ENCODE results near the gene SLC13A3. TPM values are rescaled to one million over a fixed set of nuclear protein-coding genes. Genes with fewer than 3 reads are reported as not detected.

Gene SLC13A3
- total and polyA plus RNA-seq, 2 of the 4 experiments (the other 2 are of a cell fraction): 2.5 to 4.2 TPM

DNA sequence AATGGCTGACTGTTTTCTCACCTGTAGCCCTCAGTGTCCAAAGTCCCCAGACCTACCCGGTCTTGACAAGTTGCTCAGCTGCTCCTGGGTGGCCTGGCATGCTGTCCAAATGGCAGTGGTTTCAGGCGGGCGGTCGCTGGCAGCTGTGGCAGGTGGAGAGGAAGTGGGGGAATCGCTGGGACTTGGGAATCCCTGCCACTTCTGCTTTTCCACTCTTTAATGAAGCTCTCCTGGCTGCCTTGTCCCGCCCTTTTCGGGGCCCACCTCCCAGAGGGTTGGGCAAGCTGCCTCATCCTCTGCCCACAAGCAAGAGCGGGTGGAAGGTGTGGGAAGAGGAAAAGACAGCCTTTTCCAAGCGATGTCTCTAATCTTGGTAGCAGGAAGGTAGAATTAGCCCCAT, 100.8 kb downstream of the SLC13A3 start, which contains the start of gene OCSTAMP:
OCSTAMP (minus strand) TSS at position 194 of the 400 bp plus-strand sequence; CDS start at position 100, 94 bp downstream.
- dilution Hi-C loops (cut with HindIII; ENCODE audit: low sequenced_read_pairs, unreplicated experiment): no loop called here

More for the DNA sequence above, 100.8 kb downstream of the SLC13A3 start, which contains the start of gene OCSTAMP:
- H3K56ac ChIP-seq (ENCODE audit: extremely low read depth, insufficient read depth, low read length): no peak within 1 kb of the TSS
- H3K4ac ChIP-seq (ENCODE audit: low read depth, low read length): no peak within 1 kb of the TSS
- H2BK5ac ChIP-seq (ENCODE audit: low read depth, low read length, poor library complexity, severe bottlenecking): no peak within 1 kb of the TSS
- H3K4me1 ChIP-seq (ENCODE audit: control insufficient read depth, insufficient read depth, low read length): no peaks in the 10 kb centered on the region
- no peak within 1 kb of the TSS for H4K5ac ChIP-seq (ENCODE audit: low read depth, low read length)
- no peak within 1 kb of the TSS for H2AK5ac ChIP-seq (ENCODE audit: low read depth, low read length)
- no peak within 1 kb of the TSS for H3K4me2 ChIP-seq (ENCODE audit: low read depth, low read length)
- no peak within 1 kb of the TSS for H2BK15ac ChIP-seq (ENCODE audit: low read depth, low read length)
- TF ChIP-seq, protein P1, sequence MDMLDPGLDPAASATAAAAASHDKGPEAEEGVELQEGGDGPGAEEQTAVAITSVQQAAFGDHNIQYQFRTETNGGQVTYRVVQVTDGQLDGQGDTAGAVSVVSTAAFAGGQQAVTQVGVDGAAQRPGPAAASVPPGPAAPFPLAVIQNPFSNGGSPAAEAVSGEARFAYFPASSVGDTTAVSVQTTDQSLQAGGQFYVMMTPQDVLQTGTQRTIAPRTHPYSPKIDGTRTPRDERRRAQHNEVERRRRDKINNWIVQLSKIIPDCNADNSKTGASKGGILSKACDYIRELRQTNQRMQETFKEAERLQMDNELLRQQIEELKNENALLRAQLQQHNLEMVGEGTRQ (IDR thresholded peaks at IDR 0.05; ENCODE audit: low read depth, low read length): no peak
- TF ChIP-seq MXI1 (IDR thresholded peaks at IDR 0.05; ENCODE audit: borderline replicate concordance, low read depth, low read length) (no peak), NFE2L2 (IDR thresholded peaks at IDR 0.05; ENCODE audit: low read depth, low read length) (no peak)
- H3K27me3 ChIP-seq (ENCODE audit: control insufficient read depth, insufficient read depth, low read length): peaks cover 4% of the 10 kb centered on the region
- H4K91ac ChIP-seq (ENCODE audit: insufficient read depth, low read depth, low read length): no peak within 1 kb of the TSS
- POLR2A ChIA-PET (ENCODE audit: unreplicated experiment): no interaction called here
- H3K9me3 ChIP-seq (ENCODE audit: control insufficient read depth, insufficient read depth, low read length): no peaks in the 10 kb centered on the region
- H2AFZ ChIP-seq (replicated peaks; ENCODE audit: low read length, poor library complexity): no peak within 1 kb of the TSS
- CTCF ChIA-PET: interaction anchor here (1.4 kb wide), 1 partner anchor 12 kb away, joined by 3 read pairs; no protein-coding TSS in a partner anchor
- intact Hi-C loops (cut with micrococcal nuclease): no loop called here
- no peaks in the 10 kb centered on the region for H3K79me1 ChIP-seq (ENCODE audit: low read depth in 1 of 2, low read length in 2 of 2)
- no peaks in the 10 kb centered on the region for H3K36me3 ChIP-seq (ENCODE audit: control insufficient read depth, insufficient read depth, low read length)
- H3K27ac ChIP-seq (ENCODE audit: insufficient read depth, low read length): no peak within 1 kb of the TSS
- no peak within 1 kb of the TSS for H3K14ac ChIP-seq (replicated peaks; ENCODE audit: low read depth, low read length)
- in situ Hi-C loops (cut with MboI; ENCODE audit: low sequenced_read_pairs): no loop called here
- H3K18ac ChIP-seq (ENCODE audit: low read depth, low read length): no peak within 1 kb of the TSS
- H4K20me1 ChIP-seq (ENCODE audit: insufficient read depth, low read length): no peaks in the 10 kb centered on the region
- no peak within 1 kb of the TSS for H4K8ac ChIP-seq (ENCODE audit: low read depth in 2 of 2, low read length in 2 of 2)
- H3K4me3 ChIP-seq (ENCODE audit: insufficient read depth, low read depth, low read length): no peak within 1 kb of the TSS
- H2BK120ac ChIP-seq (ENCODE audit: low read depth, low read length): no peak within 1 kb of the TSS
- H3K23ac ChIP-seq (ENCODE audit: low read depth, low read length): no peak within 1 kb of the TSS
- WGBS, 2 experiments (ENCODE audit: extremely low coverage in 2 of 2, insufficient read length in 1 of 2): no CpG with 5 or more reads among the region's 9 CpGs
- no TSS peak for BruUV-seq (replicated peaks)
- H2AK9ac ChIP-seq (replicated peaks; ENCODE audit: low read depth, low read length, poor library complexity): no peak within 1 kb of the TSS
- no peak within 1 kb of the TSS for H3K9ac ChIP-seq (ENCODE audit: low read depth, low read length)
- no peak for ATAC-seq (ENCODE audit: low read depth)
- no peak within 1 kb of the TSS for H2BK20ac ChIP-seq (ENCODE audit: low read depth, low read length)
- no peak for DNase-seq
- H3K9me1 ChIP-seq (ENCODE audit: insufficient read depth, low read length): no peaks in the 10 kb centered on the region
